Lower lobe of right lung (tissue), 2 donors: ENCODE results near the gene TUBD1. TPM values are rescaled to one million over a fixed set of nuclear protein-coding genes. Genes with fewer than 3 reads are reported as not detected.

Experiments used
- ATAC-seq, 2 donors: fragments of 200-7000 bp; cut with Tn5 transposase; one replicate each; pipeline ENCODE4 v1.9.1; 2020 to 2022; ENCODE audit warnings: mild to moderate bottlenecking in 2 of 2, moderate library complexity in 2 of 2
- DNase-seq: peaks from one replicate; pipeline ENCODE4 v3.0.0-alpha.2; 2020
- H3K27ac ChIP-seq: fragments of 200-600 bp; one replicate; pipeline ENCODE4 v1.8.0; 2022
- H3K27me3 ChIP-seq: fragments of 200-600 bp; one replicate; pipeline ENCODE4 v1.8.0; 2022; ENCODE audit warnings: low read depth
- H3K36me3 ChIP-seq: fragments of 200-600 bp; one replicate; pipeline ENCODE4 v1.8.0; 2022; ENCODE audit warnings: mild to moderate bottlenecking
- H3K4me1 ChIP-seq: fragments of 200-600 bp; one replicate; pipeline ENCODE4 v1.8.0; 2022
- H3K4me3 ChIP-seq: fragments of 200-600 bp; one replicate; pipeline ENCODE4 v1.8.0; 2022; ENCODE audit warnings: mild to moderate bottlenecking
- H3K9me3 ChIP-seq: fragments of 200-600 bp; one replicate; pipeline ENCODE4 v1.8.0; 2022
- CTCF ChIP-seq: fragments of 200-600 bp; IDR thresholded peaks from one replicate; pipeline ENCODE4 v1.8.0; 2022; ENCODE audit warnings: antibody characterized with exemption, mild to moderate bottlenecking
- intact Hi-C: fragments of 100-400 bp; cut with DNase I; formaldehyde crosslinking; loops from one replicate; pipeline ENCODE4 v1.11.0; 2022
- total RNA-seq: library from RNA; stranded (reverse); fragmentation: NEBNext Ultra II Directional; extraction: Animal tissue kit (Norgen Biotek cat#: 25700); gene quantifications from one replicate; pipeline ENCODE4 v1.2.1, GENCODE V29; 2021
- donor health status: DM: no; HTN: yes; CAD: no; lungs with severe emphysema.

The TUBD1 gene
- total RNA-seq, 1 donor from 2014 or later, result 14.7 TPM

- no peak for ATAC-seq
- Histone ChIP-seq H3K27me3 (no peaks in the 10 kb centered on the region), H3K36me3 (peaks cover 32% of the 10 kb centered on the region), H3K4me3 (no peak overlapping the region), H3K9me3 (no peaks in the 10 kb centered on the region), H3K27ac (no peak overlapping the region), H3K4me1 (no peaks in the 10 kb centered on the region)
- no peak for DNase-seq
- intact Hi-C loops, result no loop called here
- no peak for TF ChIP-seq CTCF
These were observed 22.3 kb downstream of the TUBD1 start for GRCh38 chr17:59870482-59870881.

GRCh38 chr17:59869941-59870218 is 22.9 kb downstream of the TUBD1 start:
- Histone ChIP-seq H3K27ac (no peak overlapping the region), H3K36me3 (peaks cover 33% of the 10 kb centered on the region), H3K4me1 (no peaks in the 10 kb centered on the region), H3K9me3 (no peaks in the 10 kb centered on the region), H3K27me3 (no peaks in the 10 kb centered on the region), H3K4me3 (no peak overlapping the region)
- ATAC-seq, result no peak
- intact Hi-C loops, result no loop called here
- DNase-seq, result no peak
- no peak for TF ChIP-seq CTCF

GRCh38 chr17:59863616-59864015 is 29.1 kb downstream of the TUBD1 start:
- DNase-seq (no peak), ATAC-seq (no peak)
- Histone ChIP-seq H3K36me3 (peaks cover 34% of the 10 kb centered on the region), H3K27ac (no peak overlapping the region), H3K4me3 (no peak overlapping the region), H3K4me1 (peaks cover 10% of the 10 kb centered on the region), H3K27me3 (no peaks in the 10 kb centered on the region), H3K9me3 (no peaks in the 10 kb centered on the region)
- intact Hi-C loops, result no loop called here
- TF ChIP-seq CTCF, result no peak

- Histone ChIP-seq H3K9me3 (no peaks in the 10 kb centered on the region), H3K4me1 (peaks cover 36% of the 10 kb centered on the region), H3K36me3 (peaks cover 24% of the 10 kb centered on the region), H3K4me3 (no peak overlapping the region), H3K27ac (no peak overlapping the region), H3K27me3 (no peaks in the 10 kb centered on the region)
- DNase-seq (no peak), ATAC-seq (peak; percentile 68 to 70)
- peak; percentile 56 for TF ChIP-seq CTCF
- intact Hi-C loops, result no loop called here
These were observed 33.2 kb downstream of the TUBD1 start for GRCh38 chr17:59859444-59860025.

- Histone ChIP-seq H3K4me1 (peaks cover 36% of the 10 kb centered on the region), H3K4me3 (no peak overlapping the region), H3K9me3 (no peaks in the 10 kb centered on the region), H3K27me3 (no peaks in the 10 kb centered on the region), H3K27ac (no peak overlapping the region), H3K36me3 (peaks cover 23% of the 10 kb centered on the region)
- TF ChIP-seq CTCF, result no peak
- DNase-seq (no peak), ATAC-seq (no peak)
- intact Hi-C loops, result no loop called here
These were observed 33.8 kb downstream of the TUBD1 start for GRCh38 chr17:59858932-59859331.
